PC-3 (cell line): Measurements from ENCODE around the gene OR2V1. TPM values are rescaled to one million over a fixed set of nuclear protein-coding genes. Genes with fewer than 3 reads are reported as not detected.

Experiments used
- ATAC-seq: fragments of 200-7000 bp; cut with Tn5 transposase; 2 replicates; pipeline ENCODE4 v1.9.1; 2020; ENCODE audit warnings: mild to moderate bottlenecking, moderate library complexity
- BruUV-seq: library from RNA; stranded (reverse); fragments of 400-500 nt; replicated peaks from 2 replicates; lab custom pipeline; 2021; lab: Mats Ljungman, UMichigan
- CTCF ChIA-PET: fragments of 300-600 bp; sonication (Branson Sonifier 250); formaldehyde crosslinking; loops from one replicate; lab custom pipeline; 2022; ENCODE audit warnings: antibody characterized with exemption; lab: Charles Lee
- POLR2A ChIA-PET: fragments of 300-600 bp; sonication (Branson Sonifier 250); formaldehyde crosslinking; loops from one replicate; lab custom pipeline; 2022; ENCODE audit warnings: antibody characterized with exemption; ENCODE audit not compliant: unreplicated experiment; lab: Charles Lee
- DNase-seq: peaks from one replicate; pipeline ENCODE4 v3.0.0-alpha.2; 2015
- H2AFZ ChIP-seq: fragments of 300-600 bp; sonication (generic); 2 replicates; pipeline ENCODE4 v1.6.0; 2016; ENCODE audit warnings: antibody characterized with exemption, low read length
- H3F3A ChIP-seq: fragments of 300-600 bp; sonication (generic); one replicate; pipeline ENCODE4 v1.6.0; 2017; ENCODE audit warnings: antibody characterized with exemption, low read length, control low read depth, mild to moderate bottlenecking; ENCODE audit not compliant: unreplicated experiment
- H3K27ac ChIP-seq: fragments of 300-600 bp; sonication (generic); 2 replicates; pipeline ENCODE4 v1.5.1; 2016; ENCODE audit warnings: mild to moderate bottlenecking, low read length
- H3K27me3 ChIP-seq: fragments of 300-600 bp; sonication (generic); 2 replicates; pipeline ENCODE4 v1.6.1; 2016; ENCODE audit warnings: low read length, mixed read lengths
- H3K36me3 ChIP-seq: fragments of 300-600 bp; sonication (generic); 2 replicates; pipeline ENCODE4 v1.6.1; 2016; ENCODE audit warnings: low read depth, mixed run types, low read length, mixed read lengths
- H3K4me1 ChIP-seq: fragments of 300-600 bp; sonication (generic); 2 replicates; pipeline ENCODE4 v1.5.1; 2016; ENCODE audit warnings: low read length; ENCODE audit not compliant: insufficient read depth
- H3K4me2 ChIP-seq: fragments of 300-600 bp; sonication (generic); 2 replicates; pipeline ENCODE4 v1.6.0; 2016; ENCODE audit warnings: low read length
- H3K4me3 ChIP-seq: fragments of 300-600 bp; sonication (generic); 2 replicates; pipeline ENCODE4 v1.5.1; 2016; ENCODE audit warnings: mild to moderate bottlenecking, low read length, mixed read lengths
- H3K79me2 ChIP-seq: fragments of 300-600 bp; sonication (generic); 2 replicates; pipeline ENCODE4 v1.6.1; 2017; ENCODE audit warnings: low read length, mixed read lengths
- H3K9ac ChIP-seq: fragments of 300-600 bp; sonication (generic); 2 replicates; pipeline ENCODE4 v1.6.0; 2016; ENCODE audit warnings: mild to moderate bottlenecking, low read length
- H3K9me2 ChIP-seq: fragments of 300-600 bp; sonication (generic); replicated peaks from 2 replicates; pipeline ENCODE4 v1.6.1; 2016; ENCODE audit warnings: mixed run types, low read length, mixed read lengths
- H3K9me3 ChIP-seq: fragments of 300-600 bp; sonication (generic); 2 replicates; pipeline ENCODE4 v1.6.1; 2016; ENCODE audit warnings: low read length, mixed read lengths
- H4K20me1 ChIP-seq: fragments of 300-600 bp; sonication (generic); 2 replicates; pipeline ENCODE4 v1.6.1; 2016; ENCODE audit warnings: low read length, mixed read lengths
- EZH2 ChIP-seq: fragments of 300-600 bp; sonication (generic); IDR thresholded peaks from one replicate; pipeline ENCODE4 v1.6.1; 2017; ENCODE audit warnings: antibody characterized with exemption, mild to moderate bottlenecking, low read length; ENCODE audit not compliant: unreplicated experiment
- EZH2phosphoT487 ChIP-seq: fragments of 300-600 bp; sonication (generic); IDR thresholded peaks from 2 replicates; pipeline ENCODE4 v1.6.1; 2018; ENCODE audit warnings: mild to moderate bottlenecking, antibody characterized with exemption, low read length, borderline replicate concordance
- intact Hi-C: fragments of 100-400 bp; cut with micrococcal nuclease; formaldehyde crosslinking; loops from 2 replicates; pipeline ENCODE4 v1.9.0; 2023
- total RNA-seq: library from RNA; depleted of rRNA; stranded (reverse); fragments of >200 nt; gene quantifications from 2 replicates; pipeline ENCODE4 v1.2.3, GENCODE V29; 2014; rRNA removed
- TF ChIP-seq, protein P1 (sequence below): fragments of 300-600 bp; sonication (generic); conservative IDR thresholded peaks from 2 replicates; pipeline ENCODE4 v1.5.1; 2017; ENCODE audit warnings: antibody characterized with exemption, low read depth, mild to moderate bottlenecking, low read length

The OR2V1 gene
- total RNA-seq, 1 experiment from 2014 or later = not detected

DNA sequence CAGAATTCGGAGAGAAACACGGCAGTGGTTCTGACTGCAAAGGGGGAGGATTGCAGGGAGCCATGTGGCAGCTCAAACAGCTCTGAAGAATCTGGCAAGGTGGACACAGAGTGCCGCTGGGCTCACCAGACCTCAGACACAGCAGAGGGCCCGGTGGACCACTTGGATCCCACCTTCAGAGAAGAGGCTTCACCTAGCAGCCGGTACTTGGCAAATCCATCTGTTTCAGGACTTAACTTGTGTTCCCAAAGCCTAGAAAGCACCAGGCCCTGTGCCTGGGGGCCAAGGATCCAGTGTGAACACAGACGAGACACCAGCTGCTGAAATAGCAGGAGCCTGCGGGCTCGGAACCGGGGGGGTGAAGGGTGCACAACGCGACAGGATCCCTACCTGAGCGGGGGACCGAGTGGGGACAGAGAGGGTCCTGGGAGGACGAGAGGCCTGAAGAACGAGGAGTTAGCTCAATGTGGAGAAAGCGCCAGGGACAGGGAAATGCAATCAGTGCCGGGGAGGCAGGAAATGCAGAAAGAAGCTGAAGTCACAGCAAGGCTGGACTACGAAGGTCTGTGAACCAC is 46.3 kb downstream of the OR2V1 start:
- DNase-seq = no peak
- Histone ChIP-seq H3K9me2 (no peaks in the 10 kb centered on the region), H4K20me1 (no peaks in the 10 kb centered on the region), H3K9me3 (peaks cover 14% of the 10 kb centered on the region), H3K79me2 (no peaks in the 10 kb centered on the region), H3K27ac (no peak overlapping the region), H3K27me3 (peaks cover 11% of the 10 kb centered on the region), H3K4me3 (no peak overlapping the region), H3K4me1 (no peaks in the 10 kb centered on the region), H3K9ac (no peak overlapping the region), H3K4me2 (no peak overlapping the region), H3F3A (no peaks in the 10 kb centered on the region), H3K36me3 (no peaks in the 10 kb centered on the region), H2AFZ (no peak overlapping the region)
- intact Hi-C loops = no loop called here
- TF ChIP-seq, protein P1, sequence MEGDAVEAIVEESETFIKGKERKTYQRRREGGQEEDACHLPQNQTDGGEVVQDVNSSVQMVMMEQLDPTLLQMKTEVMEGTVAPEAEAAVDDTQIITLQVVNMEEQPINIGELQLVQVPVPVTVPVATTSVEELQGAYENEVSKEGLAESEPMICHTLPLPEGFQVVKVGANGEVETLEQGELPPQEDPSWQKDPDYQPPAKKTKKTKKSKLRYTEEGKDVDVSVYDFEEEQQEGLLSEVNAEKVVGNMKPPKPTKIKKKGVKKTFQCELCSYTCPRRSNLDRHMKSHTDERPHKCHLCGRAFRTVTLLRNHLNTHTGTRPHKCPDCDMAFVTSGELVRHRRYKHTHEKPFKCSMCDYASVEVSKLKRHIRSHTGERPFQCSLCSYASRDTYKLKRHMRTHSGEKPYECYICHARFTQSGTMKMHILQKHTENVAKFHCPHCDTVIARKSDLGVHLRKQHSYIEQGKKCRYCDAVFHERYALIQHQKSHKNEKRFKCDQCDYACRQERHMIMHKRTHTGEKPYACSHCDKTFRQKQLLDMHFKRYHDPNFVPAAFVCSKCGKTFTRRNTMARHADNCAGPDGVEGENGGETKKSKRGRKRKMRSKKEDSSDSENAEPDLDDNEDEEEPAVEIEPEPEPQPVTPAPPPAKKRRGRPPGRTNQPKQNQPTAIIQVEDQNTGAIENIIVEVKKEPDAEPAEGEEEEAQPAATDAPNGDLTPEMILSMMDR = no peak
- no peak for TF ChIP-seq EZH2phosphoT487
- TF ChIP-seq EZH2 = no peak
- CTCF ChIA-PET = no interaction called here
- no TSS peak for BruUV-seq
- POLR2A ChIA-PET = no interaction called here
- ATAC-seq = no peak

DNA sequence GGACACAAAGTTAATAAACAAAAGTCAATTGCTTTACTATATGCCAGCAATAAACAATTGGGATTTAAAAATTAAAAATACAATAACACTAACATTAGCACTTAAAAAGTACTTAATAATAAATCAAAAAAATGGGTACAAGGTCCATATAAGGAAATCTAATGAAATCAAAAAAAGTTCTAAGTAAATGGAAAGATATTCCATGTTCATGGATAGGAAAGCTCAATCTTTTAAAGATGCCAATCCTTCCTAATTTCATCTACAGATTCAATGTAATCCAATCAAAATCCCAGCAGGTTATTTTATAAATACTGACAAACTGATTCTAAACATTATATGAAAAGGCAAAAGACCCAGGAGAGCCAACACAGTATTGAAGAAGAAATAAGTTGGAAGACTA is 49.0 kb downstream of the OR2V1 start:
- ChIA-PET POLR2A (interaction anchor here (0.7 kb wide), 1 partner anchor 28 kb away, joined by 10 read pairs; no protein-coding TSS in a partner anchor), CTCF (no interaction called here)
- Histone ChIP-seq H3K27me3 (peaks cover 11% of the 10 kb centered on the region), H3K79me2 (no peaks in the 10 kb centered on the region), H3K36me3 (no peaks in the 10 kb centered on the region), H3K9me3 (peaks cover 14% of the 10 kb centered on the region), H3K4me2 (no peak overlapping the region), H3F3A (no peaks in the 10 kb centered on the region), H3K27ac (no peak overlapping the region), H3K9me2 (no peaks in the 10 kb centered on the region), H2AFZ (no peak overlapping the region), H3K9ac (no peak overlapping the region), H3K4me3 (no peak overlapping the region), H4K20me1 (no peaks in the 10 kb centered on the region), H3K4me1 (no peaks in the 10 kb centered on the region)
- ATAC-seq (no peak), DNase-seq (no peak)
- TF ChIP-seq, protein P1 = no peak
- TF ChIP-seq EZH2 = no peak
- no peak for TF ChIP-seq EZH2phosphoT487
- intact Hi-C loops = no loop called here
- BruUV-seq = no TSS peak

DNA sequence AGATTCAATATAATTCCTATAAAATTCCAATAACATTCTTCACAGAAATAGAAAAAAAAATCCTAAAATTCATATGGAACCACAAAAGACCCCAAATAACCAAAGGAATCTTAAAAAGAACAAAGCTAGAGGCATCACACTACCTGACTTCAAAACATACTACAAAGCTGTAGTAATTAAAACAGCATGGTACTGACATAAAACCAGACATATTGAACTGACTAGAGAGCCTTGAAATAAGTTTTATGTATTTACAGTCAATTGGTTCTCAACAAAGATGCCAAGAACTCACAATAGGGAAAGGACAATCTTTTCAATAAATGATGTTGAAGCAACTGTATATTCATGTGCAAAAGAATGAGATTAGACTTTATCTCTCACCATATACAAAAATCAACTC is 54.0 kb downstream of the OR2V1 start:
- no peak overlapping the region for H3K27ac ChIP-seq
- H3K4me3 ChIP-seq = no peak overlapping the region
- no peaks in the 10 kb centered on the region for H3K4me1 ChIP-seq
- H3K9ac ChIP-seq = no peak overlapping the region
- no peak overlapping the region for H2AFZ ChIP-seq
- POLR2A ChIA-PET = no interaction called here
- H4K20me1 ChIP-seq = no peaks in the 10 kb centered on the region
- H3K27me3 ChIP-seq = no peaks in the 10 kb centered on the region
- no peaks in the 10 kb centered on the region for H3K36me3 ChIP-seq
- no peak for ATAC-seq
- BruUV-seq = no TSS peak
- H3K79me2 ChIP-seq = no peaks in the 10 kb centered on the region
- no peaks in the 10 kb centered on the region for H3K9me2 ChIP-seq
- H3F3A ChIP-seq = no peaks in the 10 kb centered on the region
- CTCF ChIA-PET = no interaction called here
- intact Hi-C loops = no loop called here
- H3K9me3 ChIP-seq = peaks cover 5% of the 10 kb centered on the region
- DNase-seq = no peak
- H3K4me2 ChIP-seq = no peak overlapping the region
- no peak for TF ChIP-seq EZH2phosphoT487

Other genes with a start within 250 kb of the OR2V1 start
- gene BTNL8, start 232.0 kb downstream of the OR2V1 start, total RNA-seq = 0.23 TPM in 1 of 2 replicates, not detected in the other
- gene BTNL3, start 142.3 kb downstream of the OR2V1 start, total RNA-seq = not detected in 2 replicates
- gene BTNL9, start 90.9 kb downstream of the OR2V1 start, total RNA-seq = 11.5 and 15.4 TPM in 2 replicates
- gene OR2V2, start 16.4 kb upstream of the OR2V1 start, total RNA-seq = not detected in 2 replicates
- gene TRIM7, start 74.0 kb upstream of the OR2V1 start, total RNA-seq = 28.1 and 44.1 TPM in 2 replicates
- gene TRIM41, start 92.1 kb upstream of the OR2V1 start, total RNA-seq = 18.7 and 26.8 TPM in 2 replicates
- gene RACK1, start 112.7 kb upstream of the OR2V1 start, total RNA-seq = 2,587 and 3,047 TPM in 2 replicates
- 4.4 and 8.9 TPM in 2 replicates for gene TRIM52, start 130.0 kb upstream of the OR2V1 start, total RNA-seq
- not detected in 2 replicates for gene OR4F3, start 236.1 kb upstream of the OR2V1 start, total RNA-seq